HG03342 (cell line): ENCODE results near the gene PHB1.

Source experiments
- ATAC-seq: cut with Tn5 transposase; IDR thresholded peaks from one replicate; pipeline ENCODE4 v1.9.1; 2021; ENCODE audit warnings: mild to moderate bottlenecking, moderate library complexity; ENCODE audit not compliant: unreplicated experiment

The PHB1 gene

GRCh38 chr17:49357516-49357915, 57.2 kb downstream of the PHB1 start:
- no peak for ATAC-seq

- ATAC-seq = no peak
Observed at GRCh38 chr17:49356320-49356719, 58.4 kb downstream of the PHB1 start.
